HL-60 (cell line): ENCODE measurements around the gene RBFOX1.

ENCODE experiments used
- DNase-seq, 2 experiments: peaks; one replicate each; pipeline ENCODE4 v3.0.0-alpha.2; 2010 to 2020; ENCODE audit warnings: low read depth in 1 of 2, low spot score in 1 of 2
- H3K27ac ChIP-seq: fragments of 250-450 bp; sonication (Bioruptor Pico); replicated peaks from 2 replicates; pipeline ENCODE4 v1.5.1; 2020; ENCODE audit warnings: mild to moderate bottlenecking, moderate library complexity
- H3K27me3 ChIP-seq: fragments of 250-450 bp; sonication (Bioruptor Pico); 2 replicates; pipeline ENCODE4 v1.5.1; 2021; ENCODE audit warnings: mild to moderate bottlenecking, moderate library complexity; ENCODE audit not compliant: insufficient read depth, poor library complexity, severe bottlenecking
- H3K4me3 ChIP-seq: replicated peaks from 2 replicates; pipeline ENCODE4 v1.5.1; 2011; ENCODE audit warnings: mild to moderate bottlenecking, control low read depth, low read length; ENCODE audit not compliant: insufficient read depth
- CTCF ChIP-seq: IDR thresholded peaks from one replicate; pipeline ENCODE4 v1.5.1; 2011; ENCODE audit warnings: low read length, control low read depth, inconsistent platforms; ENCODE audit not compliant: insufficient read depth
- GABPA ChIP-seq: IDR thresholded peaks from 2 replicates; pipeline ENCODE4 v1.6.1; 2012; ENCODE audit warnings: low read depth
- POLR2AphosphoS5 ChIP-seq: IDR thresholded peaks from 2 replicates; pipeline ENCODE4 v1.6.1; 2012; ENCODE audit warnings: low read depth
- REST ChIP-seq: IDR thresholded peaks from 2 replicates; pipeline ENCODE4 v1.6.1; 2012; ENCODE audit warnings: low read depth; ENCODE audit not compliant: insufficient replicate concordance
- SPI1 ChIP-seq: IDR thresholded peaks from 2 replicates; pipeline ENCODE4 v1.6.1; 2012; ENCODE audit warnings: low read depth, mild to moderate bottlenecking, borderline replicate concordance

The RBFOX1 gene

GRCh38 chr16:7303052-7303610 is 29.5 kb upstream of the RBFOX1 start:
- Histone ChIP-seq H3K4me3 (no peak overlapping the region), H3K27me3 (peaks cover 15% of the 10 kb centered on the region), H3K27ac (no peak overlapping the region)
- no peak for TF ChIP-seq CTCF
- TF ChIP-seq REST = no peak
- no peak for TF ChIP-seq GABPA
- no peak for TF ChIP-seq POLR2AphosphoS5
- TF ChIP-seq SPI1 = no peak
- no peak for DNase-seq

GRCh38 chr16:7303660-7304200 is 28.9 kb upstream of the RBFOX1 start:
- Histone ChIP-seq H3K27me3 (peaks cover 15% of the 10 kb centered on the region), H3K27ac (no peak overlapping the region), H3K4me3 (no peak overlapping the region)
- TF ChIP-seq REST = no peak
- DNase-seq = no peak

GRCh38 chr16:7304279-7304678 is 28.4 kb upstream of the RBFOX1 start:
- DNase-seq = no peak
- Histone ChIP-seq H3K27me3 (peaks cover 15% of the 10 kb centered on the region), H3K27ac (no peak overlapping the region), H3K4me3 (no peak overlapping the region)
- TF ChIP-seq REST (no peak), POLR2AphosphoS5 (no peak), GABPA (no peak), SPI1 (no peak), CTCF (no peak)

- no peak for DNase-seq
- H3K27ac ChIP-seq = no peak overlapping the region
- TF ChIP-seq REST (no peak), GABPA (no peak), SPI1 (no peak), POLR2AphosphoS5 (no peak), CTCF (no peak)
- H3K27me3 ChIP-seq = peaks cover 15% of the 10 kb centered on the region
- H3K4me3 ChIP-seq = no peak overlapping the region
Observed at GRCh38 chr16:7304958-7305357, 27.7 kb upstream of the RBFOX1 start.
